GM18867 (cell line): ENCODE data around the gene KRTAP12-3.
"Not testable (repeated sequence)": the region's sequence is repeated elsewhere in the genome, so short reads cannot be mapped to it uniquely, and the experiment has no call there.

Experiments
- ATAC-seq: cut with Tn5 transposase; IDR thresholded peaks from one replicate; pipeline ENCODE4 v1.9.1; 2021; ENCODE audit warnings: mild to moderate bottlenecking, moderate library complexity; ENCODE audit not compliant: unreplicated experiment

KRTAP12-3 gene

DNA sequence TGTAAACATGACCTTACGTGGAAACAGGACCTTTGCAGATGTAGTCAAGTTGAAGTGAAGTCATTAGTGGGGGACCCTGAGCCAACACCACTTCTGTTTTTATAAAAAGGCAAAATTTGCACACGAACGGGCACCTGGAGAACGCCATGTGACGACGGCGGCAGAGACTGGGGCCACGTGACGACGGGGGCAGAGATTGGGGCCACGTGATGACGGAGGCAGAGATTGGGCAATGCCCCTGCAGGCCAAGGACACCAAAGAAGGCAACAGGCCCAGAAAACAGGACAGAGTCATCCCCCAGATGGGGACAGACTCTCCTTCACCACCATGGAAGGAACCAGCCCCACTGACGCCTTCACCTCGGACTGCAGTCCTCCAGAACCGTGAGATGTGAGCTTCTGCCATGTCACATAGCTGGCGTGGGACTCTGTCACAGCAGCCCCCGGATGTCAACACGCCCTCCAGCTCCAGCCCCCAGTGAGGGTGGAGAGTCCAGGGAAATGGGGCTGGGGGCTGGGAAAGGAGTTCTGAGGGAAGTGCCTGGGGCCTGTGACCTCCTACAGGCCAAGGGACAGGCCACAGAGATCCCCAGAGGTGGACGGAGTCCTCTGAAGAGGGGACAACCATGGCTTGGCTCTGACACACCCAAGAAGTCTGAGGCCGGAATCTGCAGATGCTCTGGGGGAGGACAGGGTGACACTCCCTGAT is 7.3 kb upstream of the KRTAP12-3 start:
- ATAC-seq, result no peak

DNA sequence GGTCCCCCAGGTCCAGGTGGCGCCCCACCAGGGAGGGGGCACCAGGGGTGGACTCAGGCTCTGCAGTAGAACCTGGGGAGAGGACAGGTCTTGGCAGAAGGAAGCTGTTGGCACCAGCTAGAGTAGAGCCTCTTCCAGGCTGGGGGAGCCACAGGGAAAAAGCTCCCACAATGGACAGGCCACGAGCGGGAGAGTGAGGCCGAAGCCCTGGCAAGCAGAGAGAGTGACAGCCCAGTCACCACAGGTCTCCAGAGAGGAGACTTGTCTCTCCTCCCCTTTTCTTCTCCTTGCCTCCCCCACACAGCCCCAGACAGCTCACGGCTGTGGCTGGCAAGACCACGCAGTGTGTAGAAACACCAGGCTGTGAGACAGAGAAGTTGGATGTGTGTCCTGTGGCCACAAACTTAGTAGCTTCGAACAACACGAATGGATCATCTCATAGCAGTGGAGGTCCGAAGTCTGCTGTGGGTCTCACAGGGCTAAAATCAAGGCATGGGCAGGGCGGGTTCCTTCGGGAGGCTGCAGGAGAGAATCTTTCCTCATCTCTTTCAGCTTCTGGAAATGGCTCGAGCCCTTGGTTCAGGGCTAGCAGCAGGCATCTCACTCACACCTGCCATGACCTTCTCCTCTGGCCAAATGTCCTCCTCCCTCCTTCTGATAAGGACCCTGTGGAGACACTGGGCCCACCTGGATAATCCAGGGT is 6.6 kb upstream of the KRTAP12-3 start:
- no peak for ATAC-seq

DNA sequence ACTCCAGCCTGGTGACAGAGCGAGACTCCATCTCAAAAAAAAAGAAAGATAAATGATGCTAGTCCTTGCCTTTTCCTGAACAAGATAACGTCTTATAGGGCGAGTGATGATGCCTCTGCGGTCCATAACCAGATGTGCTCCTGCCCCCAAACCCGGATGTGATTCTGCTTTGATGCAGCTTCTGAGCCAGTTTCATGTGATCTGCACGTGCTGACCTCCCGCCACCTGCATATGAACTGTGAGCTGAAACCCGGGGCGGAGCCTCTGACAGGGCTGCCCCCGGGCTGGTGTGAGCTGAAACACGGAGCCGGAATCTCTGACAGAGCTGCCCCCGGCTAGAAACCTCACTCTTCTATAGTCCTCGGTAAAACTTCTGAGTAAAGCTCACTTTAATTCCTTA is 4.6 kb upstream of the KRTAP12-3 start:
- no peak for ATAC-seq

DNA sequence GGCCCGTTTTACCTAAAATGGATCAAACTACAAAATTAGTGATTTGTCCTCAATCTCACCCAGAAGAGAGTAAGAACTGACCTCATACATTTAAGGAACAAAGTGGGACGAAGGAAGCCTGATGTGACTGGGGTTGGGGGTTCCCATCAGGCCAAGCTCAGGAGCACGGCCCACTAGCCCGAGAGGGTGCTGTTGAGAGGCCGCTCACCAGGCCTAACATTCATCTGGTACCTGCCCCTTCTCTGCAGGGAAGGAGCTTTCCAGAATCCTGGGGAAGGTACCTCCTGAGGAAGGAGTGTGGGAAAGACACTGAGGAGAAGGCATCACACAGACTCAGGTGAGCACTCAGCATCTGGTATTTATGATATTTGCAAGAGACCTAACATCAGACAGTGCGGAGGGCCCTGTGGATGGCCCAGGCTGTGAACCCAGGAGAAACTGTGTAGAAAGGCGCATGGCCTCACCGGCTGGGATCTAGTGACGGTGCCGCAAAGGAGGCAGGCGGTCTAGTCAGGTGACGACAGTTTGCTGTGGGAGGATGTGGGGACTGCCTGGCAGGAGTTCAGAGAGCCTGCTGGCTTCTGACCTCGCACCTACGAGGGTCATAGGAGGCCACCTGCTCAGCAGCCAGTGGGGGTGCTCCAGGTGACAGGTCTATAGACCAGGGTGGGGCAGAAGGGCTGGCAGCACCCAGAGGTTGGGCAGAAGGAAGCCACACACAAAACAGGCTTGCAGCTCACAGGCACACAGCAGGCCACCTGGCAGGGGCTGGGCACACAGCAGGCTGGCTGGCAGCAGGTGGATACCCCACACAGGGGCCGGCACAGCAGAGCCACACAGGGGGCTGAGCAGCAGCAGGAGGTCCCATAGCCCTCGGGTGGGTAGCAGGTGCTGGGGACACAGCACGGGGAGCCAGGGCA is 3.8 kb upstream of the KRTAP12-3 start:
- no peak for ATAC-seq

DNA sequence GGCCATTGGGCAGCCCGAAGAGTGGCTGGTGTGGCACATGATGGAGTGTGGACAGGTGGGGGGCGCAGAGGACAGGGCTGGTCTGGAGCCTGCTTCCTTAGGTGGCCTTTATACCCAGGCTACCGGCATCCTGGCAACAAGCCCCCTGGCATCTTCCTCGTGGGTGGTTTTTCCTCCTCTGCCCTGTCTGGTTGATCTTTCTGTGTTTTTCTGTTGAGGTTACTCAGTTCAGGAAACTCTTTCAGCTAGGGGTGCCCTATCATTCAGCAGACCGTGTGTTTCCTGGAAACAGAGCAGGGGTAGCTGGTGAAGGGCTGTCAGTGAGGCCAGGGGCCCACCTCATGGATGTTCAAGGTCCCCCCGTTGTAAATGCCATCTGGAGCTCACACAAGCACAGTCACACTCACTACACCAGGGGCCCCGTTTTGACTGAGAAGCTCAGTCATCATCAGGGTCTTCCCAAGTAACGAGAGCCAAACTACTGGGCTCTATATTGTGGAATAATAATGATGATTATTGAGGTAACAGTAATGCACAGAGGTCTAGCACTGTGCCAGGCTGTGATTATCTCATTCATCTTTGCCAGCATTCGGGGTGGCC is 3.1 kb upstream of the KRTAP12-3 start, which contains the start of gene KRTAP12-4:
Gene KRTAP12-4 (minus strand): TSS at position 84 of the 600 bp plus-strand sequence. CDS start 45 bp downstream, at position 39.
- ATAC-seq, result no peak

DNA sequence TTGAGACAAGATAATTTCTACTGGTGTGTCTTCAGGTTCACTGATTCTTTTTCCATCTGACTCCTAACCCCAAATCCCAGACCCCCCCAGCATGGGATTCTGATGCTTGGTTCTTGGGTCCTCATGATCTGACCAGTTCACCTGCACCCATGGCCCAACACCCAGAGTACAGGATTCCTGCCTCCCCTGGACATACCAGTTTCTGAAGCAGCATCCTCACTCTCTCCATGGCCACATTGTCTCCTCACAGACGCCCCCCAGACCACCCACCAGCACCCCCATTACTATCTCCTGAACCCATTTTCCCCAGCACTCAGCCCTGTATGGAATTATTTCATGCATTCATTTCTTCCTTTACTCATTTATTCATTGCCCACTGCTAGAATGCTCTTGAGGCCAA is 864 bp upstream of the KRTAP12-3 start:
- ATAC-seq, result no peak

DNA sequence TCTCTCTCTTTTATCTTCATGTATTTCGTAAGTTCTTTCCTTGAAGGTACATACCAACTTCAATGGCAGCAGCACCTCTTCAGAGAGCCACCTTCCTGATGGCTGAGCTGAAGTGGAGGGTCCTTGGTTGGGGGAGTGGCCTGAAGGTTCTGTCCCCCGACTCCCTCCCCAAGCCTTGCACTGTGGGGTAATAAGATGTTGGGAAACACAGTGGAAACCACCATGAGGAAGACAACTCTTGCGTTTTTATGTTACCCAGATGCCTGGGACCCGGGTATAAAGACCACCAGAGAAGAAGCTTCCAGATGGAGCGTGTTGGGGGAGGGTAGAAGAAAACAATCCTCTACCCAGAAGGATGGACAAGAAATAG is 794 bp downstream of the KRTAP12-3 start:
- no peak for ATAC-seq

DNA sequence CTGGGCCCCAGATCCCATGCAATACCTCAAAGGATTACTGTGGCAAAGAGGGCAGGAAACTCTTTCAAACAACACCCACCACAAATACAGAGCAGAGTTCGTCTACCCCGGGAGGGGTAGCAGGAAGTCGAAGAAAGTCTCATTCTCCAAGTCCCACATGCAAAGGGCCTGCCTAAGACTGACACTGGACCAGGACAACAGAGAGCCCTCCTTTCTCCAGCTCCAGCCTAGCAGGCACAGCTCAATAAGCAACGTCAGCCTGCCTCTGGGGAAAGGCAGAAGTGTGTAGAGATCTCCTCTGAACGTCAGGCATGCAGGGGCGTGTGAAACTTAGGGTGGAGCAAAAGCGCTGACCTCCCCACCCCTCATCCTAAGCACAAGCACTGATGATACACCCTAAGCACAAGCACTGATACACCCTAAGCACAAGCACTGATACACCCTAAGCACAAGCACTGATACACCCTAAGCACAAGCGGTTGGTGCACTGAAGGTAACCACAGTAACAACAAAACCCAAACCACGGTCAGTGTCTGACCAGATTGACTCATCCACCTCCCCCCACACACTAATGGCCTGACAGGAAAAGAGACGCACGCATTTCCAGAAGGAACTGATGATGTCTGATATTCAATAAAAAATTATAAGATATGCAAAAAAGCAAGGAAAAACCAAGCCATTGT is 1.3 kb downstream of the KRTAP12-3 start:
- no peak for ATAC-seq

DNA sequence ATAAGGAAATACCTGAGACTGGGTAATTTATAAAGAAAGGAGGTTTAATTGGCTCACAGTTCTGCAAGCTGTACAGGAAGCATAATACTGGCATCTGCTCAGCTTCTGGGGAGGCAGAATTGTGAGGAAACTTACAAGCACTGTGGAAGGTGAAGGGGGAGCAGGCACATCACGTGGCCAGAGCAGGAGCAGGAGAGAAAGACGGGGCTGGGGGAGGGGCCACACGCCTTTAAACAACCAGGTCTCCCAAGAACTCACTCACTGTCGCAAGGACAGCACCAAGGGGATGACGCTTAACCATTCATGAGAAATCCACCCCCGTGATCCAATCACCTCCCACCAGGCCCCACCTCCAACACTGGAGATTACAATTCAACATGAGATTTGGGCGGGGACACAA is 3.8 kb downstream of the KRTAP12-3 start:
- ATAC-seq, result not testable (repeated sequence)

DNA sequence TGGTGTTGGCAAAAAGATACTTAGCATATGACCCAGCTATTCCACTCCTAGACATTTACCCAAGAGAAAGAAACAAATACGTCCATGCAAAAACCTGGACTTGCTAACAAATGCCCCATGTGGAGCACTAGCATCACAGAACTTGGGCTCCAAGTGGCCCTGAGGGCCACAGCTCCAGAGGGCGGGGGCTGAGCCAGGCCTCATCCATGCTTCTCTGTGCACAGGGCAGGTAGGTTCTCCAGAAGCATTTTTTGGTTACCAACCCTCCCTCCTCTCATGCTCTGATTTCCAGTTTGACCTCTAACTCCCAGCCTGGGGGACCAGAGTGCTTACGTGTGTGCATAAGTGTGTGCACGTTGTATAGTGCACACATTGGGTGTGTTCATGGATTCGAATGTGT is 7.0 kb downstream of the KRTAP12-3 start:
- no peak for ATAC-seq

DNA sequence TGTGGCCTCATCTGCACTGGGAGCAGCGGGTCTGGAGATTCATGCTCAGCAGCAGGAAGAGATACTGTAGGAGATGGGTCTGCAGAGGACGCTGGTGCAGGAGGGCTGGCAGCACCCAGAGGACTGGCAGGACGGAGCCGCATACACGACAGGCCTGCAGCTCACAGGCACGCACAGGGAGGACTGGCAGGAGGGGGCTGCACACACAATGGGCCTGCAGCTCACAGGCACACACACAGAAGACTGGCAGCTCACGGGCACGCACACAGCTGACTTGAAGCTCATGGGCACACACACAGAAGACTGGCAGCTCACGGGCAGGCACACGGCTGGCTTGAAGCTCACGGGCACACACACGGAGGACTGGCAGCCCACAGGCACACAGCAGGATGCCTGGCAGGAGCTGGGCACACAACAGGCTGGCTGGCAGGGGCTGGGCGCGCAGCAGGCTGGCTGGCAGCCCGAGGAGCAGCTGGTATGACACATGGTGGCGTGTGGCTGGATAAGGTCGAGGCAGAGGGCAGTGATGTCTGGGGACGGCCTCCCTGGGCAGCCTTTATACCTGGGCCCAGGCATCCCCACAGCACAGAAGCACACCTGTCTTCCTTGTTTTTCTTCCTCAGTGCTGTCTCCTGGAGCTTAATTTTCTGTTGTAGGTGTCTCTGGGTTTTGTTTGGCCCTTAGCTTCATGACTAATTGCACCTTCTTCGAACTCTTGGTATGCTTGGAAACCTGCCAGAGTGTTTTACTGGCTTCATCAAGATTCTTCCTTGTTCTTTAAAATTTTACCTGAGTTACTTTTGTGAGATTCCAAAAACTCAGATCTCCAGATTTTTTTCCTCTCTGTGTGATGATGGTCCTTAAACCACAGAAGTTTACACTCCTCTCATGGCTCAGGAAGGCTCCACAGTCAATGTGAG is 8.9 kb downstream of the KRTAP12-3 start, which contains the start of gene KRTAP12-2:
Gene KRTAP12-2 (minus strand): TSS at position 527 of the 920 bp plus-strand sequence. CDS start 41 bp downstream, at position 486.
- no peak for ATAC-seq

DNA sequence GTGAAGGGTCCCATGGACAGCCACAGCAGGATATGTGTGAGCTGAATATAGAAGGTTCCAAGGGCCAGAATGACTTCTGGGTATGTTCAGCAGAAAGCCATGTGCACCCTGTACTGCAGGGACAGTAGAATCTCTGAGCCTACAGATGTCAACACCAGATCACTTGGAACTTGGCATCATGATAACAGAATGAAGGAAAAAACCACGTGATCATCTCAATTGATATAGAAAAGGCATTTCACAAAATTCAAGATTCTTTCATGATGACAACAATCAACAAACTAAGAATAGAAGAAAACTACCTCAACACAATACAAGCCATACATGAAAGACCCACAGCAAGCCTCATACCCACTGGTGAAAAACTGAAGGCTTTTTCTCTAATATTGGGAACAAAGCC is 9.9 kb downstream of the KRTAP12-3 start:
- ATAC-seq, result no peak

DNA sequence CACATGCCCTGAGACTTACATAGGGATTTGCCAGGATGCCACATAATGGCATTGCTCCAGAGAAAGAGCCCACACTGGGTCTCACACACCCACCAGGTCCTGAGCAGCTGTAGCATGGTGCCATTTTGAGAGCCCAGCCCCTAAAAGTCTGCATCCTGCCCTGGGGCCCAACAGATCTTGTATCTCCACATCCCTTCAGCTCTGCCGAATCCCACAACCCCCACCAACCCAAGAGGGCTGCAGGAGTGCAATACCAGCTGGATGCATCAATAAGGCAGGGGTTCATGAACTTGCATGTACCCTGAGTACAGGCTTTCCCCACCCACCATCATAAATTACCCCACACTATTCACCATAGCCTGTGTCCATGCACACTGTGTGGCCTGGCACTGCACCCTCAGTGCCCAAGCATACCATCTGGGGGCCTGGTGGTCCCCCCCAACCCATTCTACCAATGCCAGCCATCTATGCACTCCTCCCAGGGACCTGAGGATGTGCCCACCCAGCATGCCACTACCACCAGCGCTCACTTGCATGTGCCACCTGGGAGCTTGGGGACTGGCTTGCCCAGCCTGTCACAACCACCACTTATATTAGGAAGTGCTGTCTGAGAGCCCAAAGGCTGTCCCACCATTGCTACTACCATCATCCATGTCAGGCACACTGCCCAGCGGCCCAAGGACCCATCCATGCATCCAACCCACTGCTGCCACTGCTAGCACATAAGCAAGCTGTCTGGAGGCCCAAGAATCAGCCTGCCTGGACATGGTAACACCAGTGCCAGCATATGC is 13.1 kb downstream of the KRTAP12-3 start:
- no peak for ATAC-seq

DNA sequence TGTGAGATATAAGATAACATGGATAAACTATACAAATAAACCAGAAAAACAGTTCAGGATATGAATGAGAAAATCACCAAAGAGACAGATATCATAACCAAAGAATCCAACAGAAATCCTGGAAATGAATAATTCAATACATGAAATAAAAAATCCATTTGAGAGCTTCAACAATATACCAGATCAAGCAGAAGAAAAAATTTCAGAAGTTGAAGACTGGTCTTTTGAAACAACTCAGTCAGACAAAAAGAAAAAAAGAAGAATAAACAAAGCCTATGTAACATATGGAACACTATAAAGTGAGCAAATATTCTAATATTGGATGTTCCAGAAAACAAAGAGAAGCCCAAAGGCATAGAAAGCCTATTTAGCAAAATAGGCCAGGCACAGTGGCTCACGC is 14.2 kb downstream of the KRTAP12-3 start:
- no peak for ATAC-seq

DNA sequence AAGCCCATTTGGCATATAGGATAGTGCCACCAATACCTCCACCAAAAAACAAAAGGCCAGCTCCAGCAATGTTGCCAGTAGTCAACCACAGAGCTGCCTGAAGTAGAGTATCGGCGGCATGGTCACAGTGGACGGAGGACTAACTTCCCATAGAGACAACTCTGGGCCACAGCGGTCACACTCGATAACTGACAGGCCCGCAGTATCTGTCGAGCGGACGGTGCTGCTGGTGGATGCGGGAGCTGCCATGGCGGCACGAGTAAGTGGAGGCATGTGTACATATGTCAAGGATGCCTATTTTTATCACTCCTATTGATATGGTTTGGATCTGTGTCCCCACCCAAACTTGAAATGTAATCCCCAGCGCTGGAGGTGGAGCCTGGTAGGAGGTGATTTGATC is 20.1 kb downstream of the KRTAP12-3 start:
- no peak for ATAC-seq

DNA sequence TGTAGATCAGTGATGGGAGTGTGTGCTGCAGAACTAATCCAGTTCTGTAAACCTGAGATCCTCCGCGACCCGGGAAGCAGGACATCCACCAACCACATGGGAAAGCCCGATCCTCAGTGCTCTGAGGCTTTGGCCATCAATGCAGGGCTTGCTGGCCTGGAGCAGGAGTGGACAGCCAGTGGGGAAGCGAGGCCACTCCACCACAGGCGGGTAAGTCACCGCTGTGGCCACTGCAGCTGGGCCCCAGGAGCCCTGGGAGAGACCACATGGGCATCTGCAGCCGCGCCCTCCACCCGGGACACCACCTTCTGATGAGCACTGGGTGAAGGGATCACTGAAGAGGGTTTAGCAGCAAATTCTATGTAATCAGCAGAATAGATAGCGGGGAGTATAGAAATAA is 23.4 kb downstream of the KRTAP12-3 start:
- ATAC-seq, result no peak

DNA sequence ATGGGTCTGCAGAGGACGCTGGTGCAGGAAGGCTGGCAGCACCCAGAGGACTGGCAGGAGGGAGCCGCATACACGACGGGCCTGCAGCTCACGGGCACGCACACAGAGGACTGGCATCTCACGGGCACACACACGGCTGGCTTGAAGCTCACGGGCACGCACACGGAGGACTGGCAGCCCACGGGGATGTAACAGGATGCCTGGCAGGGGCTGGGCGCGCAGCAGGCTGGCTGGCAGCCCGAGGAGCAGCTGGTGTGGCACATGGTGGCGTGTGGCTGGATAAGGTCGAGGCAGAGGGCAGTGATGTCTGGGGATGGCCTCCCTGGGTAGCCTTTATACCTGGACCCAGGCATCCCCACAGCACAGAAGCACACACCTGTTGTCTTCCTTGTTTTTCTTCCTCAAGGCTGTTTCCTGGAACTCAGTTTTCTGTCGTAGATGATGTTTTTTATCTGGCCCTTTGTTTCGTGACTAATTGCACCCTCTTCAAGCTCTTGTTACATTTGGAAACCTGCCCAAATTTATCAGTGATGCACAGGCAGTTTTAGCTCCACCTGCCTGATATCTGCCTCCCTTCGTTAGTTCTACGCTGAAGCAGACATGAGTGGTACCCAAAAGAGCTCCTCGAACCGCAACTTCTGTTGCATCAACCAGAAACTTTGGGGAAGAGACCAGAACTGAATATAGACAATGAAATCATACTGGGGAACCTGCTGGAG is 24.3 kb downstream of the KRTAP12-3 start, which contains the start of gene KRTAP12-1:
Gene KRTAP12-1 (minus strand): TSS at position 303 of the 719 bp plus-strand sequence. CDS start 40 bp downstream, at position 263.
- ATAC-seq, result no peak
